GM18511 (cell line): ENCODE data around the gene PAM.

Experiments
- ATAC-seq: cut with Tn5 transposase; IDR thresholded peaks from one replicate; pipeline ENCODE4 v1.9.1; 2021; ENCODE audit warnings: mild to moderate bottlenecking, moderate library complexity; ENCODE audit not compliant: unreplicated experiment

PAM gene

GRCh38 chr5:102754767-102755431 lies at the start of gene PAM:
Gene PAM (plus strand): TSS chr5:102755305. CDS start chr5:102866196, 110,891 bp downstream.
- peak; percentile 81 for ATAC-seq

- no peak for ATAC-seq
Observed at GRCh38 chr5:102711525-102712385, 43.4 kb upstream of the PAM start.

- ATAC-seq, result peak; percentile 16
Observed at GRCh38 chr5:102713278-102713677, 41.8 kb upstream of the PAM start.

GRCh38 chr5:102713682-102714231 lies 41.3 kb upstream of the PAM start:
- ATAC-seq, result peak; percentile 67

- no peak for ATAC-seq
Observed at GRCh38 chr5:102715082-102715807, 39.9 kb upstream of the PAM start.

- no peak for ATAC-seq
Observed at GRCh38 chr5:102716017-102716416, 39.1 kb upstream of the PAM start.

GRCh38 chr5:102718819-102719218 lies 36.3 kb upstream of the PAM start:
- no peak for ATAC-seq

GRCh38 chr5:102719886-102720285 lies 35.2 kb upstream of the PAM start:
- ATAC-seq, result no peak

GRCh38 chr5:102720969-102721368 lies 34.1 kb upstream of the PAM start:
- ATAC-seq, result no peak

GRCh38 chr5:102722931-102723330 lies 32.2 kb upstream of the PAM start:
- ATAC-seq, result no peak

GRCh38 chr5:102731693-102732092 lies 23.4 kb upstream of the PAM start:
- no peak for ATAC-seq

- no peak for ATAC-seq
Observed at GRCh38 chr5:102733534-102733933, 21.6 kb upstream of the PAM start.

GRCh38 chr5:102737161-102737560 lies 17.9 kb upstream of the PAM start:
- ATAC-seq, result no peak

GRCh38 chr5:102737805-102738469 lies 17.2 kb upstream of the PAM start:
- no peak for ATAC-seq

- ATAC-seq, result no peak
Observed at GRCh38 chr5:102740515-102740914, 14.6 kb upstream of the PAM start.

GRCh38 chr5:102742215-102742614 lies 12.9 kb upstream of the PAM start:
- no peak for ATAC-seq

GRCh38 chr5:102743900-102744299 lies 11.2 kb upstream of the PAM start:
- ATAC-seq, result no peak

GRCh38 chr5:102747386-102748166 lies 7.5 kb upstream of the PAM start:
- ATAC-seq, result peak; percentile 77

GRCh38 chr5:102749416-102750030 lies 5.6 kb upstream of the PAM start:
- no peak for ATAC-seq
